HUES64 (cell line): Measurements from ENCODE around the gene TET1.
"Not testable (repeated sequence)": the region's sequence is repeated elsewhere in the genome, so short reads cannot be mapped to it uniquely, and the experiment has no call there.

Source experiments
- H3K27ac ChIP-seq: 2 replicates; pipeline ENCODE4 v1.7.0; 2013; ENCODE audit warnings: low read depth, low read length, inconsistent platforms
- H3K27me3 ChIP-seq: 2 replicates; pipeline ENCODE4 v1.6.1; 2013; ENCODE audit warnings: mild to moderate bottlenecking, low read length; ENCODE audit not compliant: insufficient read depth
- H3K36me3 ChIP-seq: 2 replicates; pipeline ENCODE4 v1.6.1; 2013; ENCODE audit warnings: mild to moderate bottlenecking, low read length; ENCODE audit not compliant: insufficient read depth
- H3K4me1 ChIP-seq: 2 replicates; pipeline ENCODE4 v1.6.1; 2013; ENCODE audit warnings: mild to moderate bottlenecking, low read length, moderate library complexity; ENCODE audit not compliant: insufficient read depth
- H3K4me3 ChIP-seq: 2 replicates; pipeline ENCODE4 v1.5.1; 2013; ENCODE audit warnings: mild to moderate bottlenecking, low read length, moderate library complexity
- H3K9ac ChIP-seq: 2 replicates; pipeline ENCODE4 v1.6.1; 2013; ENCODE audit warnings: mild to moderate bottlenecking, low read depth, low read length
- H3K9me3 ChIP-seq: 2 replicates; pipeline ENCODE4 v1.6.1; 2013; ENCODE audit warnings: low read depth, low read length; ENCODE audit not compliant: insufficient read depth
- WGBS: fragments of 150-250, 120-280 bp; methylation state at CpG from one replicate; pipeline ENCODE4 v1.1.7; 2013; ENCODE audit warnings: missing lambda C conversion rate; 5-methylcytosine and 5-hydroxymethylcytosine counted together

TET1 gene

GRCh38 chr10:68717435-68717834 is 157.3 kb downstream of the TET1 start:
- H3K9ac ChIP-seq = no peak overlapping the region
- 84% methylated on average over 3 of the region's 3 CpGs for WGBS
- H3K27ac ChIP-seq = no peak overlapping the region
- H3K27me3 ChIP-seq = no peaks in the 10 kb centered on the region
- 0 out of 2 replicates have a peak, but pooled peaks cover 4% of the 10 kb centered on the region for H3K4me1 ChIP-seq
- H3K36me3 ChIP-seq = 0 out of 2 replicates have a peak, but pooled peaks cover 2% of the 10 kb centered on the region
- H3K9me3 ChIP-seq = no peaks in the 10 kb centered on the region
- H3K4me3 ChIP-seq = no peak overlapping the region

- Histone ChIP-seq H3K9me3 (no peaks in the 10 kb centered on the region), H3K4me3 (peak within 1 kb of the TSS; percentile 91), H3K27ac (peak within 1 kb of the TSS; percentile 98), H3K36me3 (peaks cover 34% of the 10 kb centered on the region), H3K9ac (peak within 1 kb of the TSS; percentile 98), H3K4me1 (0 out of 2 replicates have a peak, but pooled peaks cover 5% of the 10 kb centered on the region), H3K27me3 (no peaks in the 10 kb centered on the region)
- under 1% methylated on average over 70 of the region's 72 CpGs for WGBS
Observed at GRCh38 chr10:68720793-68721672, 160.9 kb downstream of the TET1 start, which contains the start of gene CCAR1. CCAR1 (plus strand) TSS chr10:68721239; CDS start chr10:68722505, 1,266 bp downstream.

- Histone ChIP-seq H3K9ac (peak overlapping the region; percentile 98), H3K4me1 (0 out of 2 replicates have a peak, but pooled peaks cover 5% of the 10 kb centered on the region), H3K4me3 (peak overlapping the region; percentile 91), H3K27ac (peak overlapping the region; percentile 98), H3K36me3 (peaks cover 41% of the 10 kb centered on the region), H3K27me3 (no peaks in the 10 kb centered on the region), H3K9me3 (no peaks in the 10 kb centered on the region)
- under 1% methylated on average over 25 of the region's 27 CpGs for WGBS
Observed at GRCh38 chr10:68721673-68722335, 161.7 kb downstream of the TET1 start.

GRCh38 chr10:68725016-68725415 is 164.9 kb downstream of the TET1 start:
- H3K27ac ChIP-seq = no peak overlapping the region
- H3K9me3 ChIP-seq = no peaks in the 10 kb centered on the region
- H3K4me1 ChIP-seq = 0 out of 2 replicates have a peak, but pooled peaks cover 5% of the 10 kb centered on the region
- no peaks in the 10 kb centered on the region for H3K27me3 ChIP-seq
- 96% methylated on average over 14 of the region's 14 CpGs for WGBS
- peaks cover 71% of the 10 kb centered on the region for H3K36me3 ChIP-seq
- H3K4me3 ChIP-seq = no peak overlapping the region
- H3K9ac ChIP-seq = no peak overlapping the region

- H3K4me1 ChIP-seq = 0 out of 2 replicates have a peak, but pooled peaks cover 4% of the 10 kb centered on the region
- no peak overlapping the region for H3K4me3 ChIP-seq
- H3K27ac ChIP-seq = no peak overlapping the region
- no peaks in the 10 kb centered on the region for H3K9me3 ChIP-seq
- no peaks in the 10 kb centered on the region for H3K27me3 ChIP-seq
- WGBS = 98% methylated on average over 9 of the region's 9 CpGs
- H3K9ac ChIP-seq = no peak overlapping the region
- peaks cover 93% of the 10 kb centered on the region for H3K36me3 ChIP-seq
Observed at GRCh38 chr10:68727146-68727545, 167.0 kb downstream of the TET1 start.

- H3K27ac ChIP-seq = no peak overlapping the region
- no peaks in the 10 kb centered on the region for H3K9me3 ChIP-seq
- no peak overlapping the region for H3K9ac ChIP-seq
- 95% methylated on average over 8 of the region's 8 CpGs for WGBS
- peaks cover 97% of the 10 kb centered on the region for H3K36me3 ChIP-seq
- H3K4me3 ChIP-seq = no peak overlapping the region
- no peaks in the 10 kb centered on the region for H3K27me3 ChIP-seq
- H3K4me1 ChIP-seq = no peaks in the 10 kb centered on the region
Observed at GRCh38 chr10:68732651-68733050, 172.5 kb downstream of the TET1 start.

- Histone ChIP-seq H3K9me3 (no peaks in the 10 kb centered on the region), H3K27me3 (no peaks in the 10 kb centered on the region), H3K4me3 (no peak overlapping the region), H3K27ac (no peak overlapping the region), H3K4me1 (no peaks in the 10 kb centered on the region), H3K36me3 (peaks cover 100% of the 10 kb centered on the region), H3K9ac (no peak overlapping the region)
- WGBS = 97% methylated on average over 7 of the region's 7 CpGs
Observed at GRCh38 chr10:68734349-68734748, 174.2 kb downstream of the TET1 start.

GRCh38 chr10:68735119-68735518 is 175.0 kb downstream of the TET1 start:
- WGBS = 76% methylated on average over 5 of the region's 6 CpGs
- no peaks in the 10 kb centered on the region for H3K27me3 ChIP-seq
- H3K4me1 ChIP-seq = no peaks in the 10 kb centered on the region
- H3K4me3 ChIP-seq = no peak overlapping the region
- peaks cover 100% of the 10 kb centered on the region for H3K36me3 ChIP-seq
- no peak overlapping the region for H3K27ac ChIP-seq
- H3K9ac ChIP-seq = no peak overlapping the region
- H3K9me3 ChIP-seq = no peaks in the 10 kb centered on the region

GRCh38 chr10:68735739-68736138 is 175.6 kb downstream of the TET1 start:
- 83% methylated on average over 7 of the region's 7 CpGs for WGBS
- peaks cover 99% of the 10 kb centered on the region for H3K36me3 ChIP-seq

GRCh38 chr10:68740676-68741075 is 180.5 kb downstream of the TET1 start:
- not testable (repeated sequence) for H3K4me3 ChIP-seq, H3K27ac ChIP-seq, H3K9ac ChIP-seq, H3K4me1 ChIP-seq, H3K27me3 ChIP-seq, H3K9me3 ChIP-seq
- WGBS = 98% methylated on average over 5 of the region's 5 CpGs
- peaks cover 96% of the 10 kb centered on the region for H3K36me3 ChIP-seq

More at GRCh38 chr10:68735739-68736138, 175.6 kb downstream of the TET1 start:
- not testable (repeated sequence) for H3K4me1 ChIP-seq, H3K4me3 ChIP-seq, H3K9me3 ChIP-seq, H3K9ac ChIP-seq, H3K27me3 ChIP-seq, H3K27ac ChIP-seq

- WGBS = 80% methylated on average over 6 of the region's 6 CpGs
- H3K27me3 ChIP-seq = no peaks in the 10 kb centered on the region
- H3K27ac ChIP-seq = no peak overlapping the region
Observed at GRCh38 chr10:68742397-68742796, 182.3 kb downstream of the TET1 start.

More at GRCh38 chr10:68742397-68742796, 182.3 kb downstream of the TET1 start:
- no peak overlapping the region for H3K4me3 ChIP-seq
- no peaks in the 10 kb centered on the region for H3K4me1 ChIP-seq
- peaks cover 95% of the 10 kb centered on the region for H3K36me3 ChIP-seq
- H3K9ac ChIP-seq = no peak overlapping the region
- no peaks in the 10 kb centered on the region for H3K9me3 ChIP-seq
